Measurements from ENCODE around the gene CDK16.

The CDK16 gene

DNA sequence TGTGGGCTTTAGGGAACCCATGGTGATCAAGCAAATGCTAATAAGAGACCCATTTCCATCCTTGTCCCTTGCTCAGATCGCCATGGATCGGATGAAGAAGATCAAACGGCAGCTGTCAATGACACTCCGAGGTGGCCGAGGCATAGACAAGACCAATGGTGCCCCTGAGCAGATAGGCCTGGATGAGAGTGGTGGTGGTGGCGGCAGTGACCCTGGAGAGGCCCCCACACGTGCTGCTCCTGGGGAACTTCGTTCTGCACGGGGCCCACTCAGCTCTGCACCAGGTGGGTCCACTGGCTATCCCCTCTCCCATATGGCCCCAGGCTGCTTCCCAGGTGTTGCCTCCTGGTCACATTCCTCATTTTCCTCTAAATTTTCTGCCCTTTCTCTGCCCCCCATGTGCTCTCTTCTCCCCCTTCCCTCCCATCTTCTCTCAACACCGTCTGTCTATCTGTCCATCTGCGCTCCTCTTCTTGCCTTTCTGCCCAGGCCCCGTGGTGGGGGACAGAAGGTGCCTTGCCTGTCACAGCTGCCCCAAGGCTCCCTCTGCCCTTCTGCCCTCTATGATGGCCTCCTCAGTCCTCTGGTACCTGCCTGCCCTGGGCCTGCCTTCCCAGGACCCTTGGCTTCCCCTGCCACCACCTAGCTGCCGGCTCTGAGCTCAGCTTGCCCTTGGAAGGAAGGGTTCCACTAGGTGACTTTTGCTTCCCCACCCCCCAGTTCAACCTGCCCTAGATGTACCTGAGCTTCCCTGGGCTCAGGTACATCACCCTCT is 5.2 kb downstream of the CDK16 start:
- DNase-seq (no peak), ATAC-seq (no peak)
- H3K4me1 Mint-ChIP-seq = peaks cover 21% of the 10 kb centered on the region
- no peak overlapping the region for H3K27ac Mint-ChIP-seq
- no peaks in the 10 kb centered on the region for H3K27me3 Mint-ChIP-seq
- H3K36me3 Mint-ChIP-seq (ENCODE audit: low read depth) = peaks cover 30% of the 10 kb centered on the region
- H3K4me3 Mint-ChIP-seq = no peak overlapping the region
- no peaks in the 10 kb centered on the region for H3K9me3 Mint-ChIP-seq

DNA sequence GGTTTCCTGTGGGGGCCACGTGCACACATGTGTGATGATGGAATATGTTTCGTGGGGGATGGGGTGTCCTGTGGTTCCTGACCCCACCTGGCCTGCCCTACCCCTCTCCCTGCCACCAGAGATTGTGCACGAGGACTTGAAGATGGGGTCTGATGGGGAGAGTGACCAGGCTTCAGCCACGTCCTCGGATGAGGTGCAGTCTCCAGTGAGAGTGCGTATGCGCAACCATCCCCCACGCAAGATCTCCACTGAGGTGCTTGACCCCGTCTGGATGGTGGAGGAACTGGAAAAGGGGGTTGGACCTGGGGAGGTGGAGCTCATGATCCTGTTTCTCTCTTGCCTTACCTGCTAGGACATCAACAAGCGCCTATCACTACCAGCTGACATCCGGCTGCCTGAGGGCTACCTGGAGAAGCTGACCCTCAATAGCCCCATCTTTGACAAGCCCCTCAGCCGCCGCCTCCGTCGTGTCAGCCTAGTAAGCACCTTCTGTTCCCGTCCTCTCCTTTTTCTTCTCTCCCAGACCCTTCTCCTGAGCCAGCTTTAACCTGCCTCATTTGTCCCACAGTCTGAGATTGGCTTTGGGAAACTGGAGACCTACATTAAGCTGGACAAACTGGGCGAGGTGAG is 5.9 kb downstream of the CDK16 start:
- peaks cover 17% of the 10 kb centered on the region for H3K4me1 Mint-ChIP-seq
- no peaks in the 10 kb centered on the region for H3K27me3 Mint-ChIP-seq
- H3K36me3 Mint-ChIP-seq (ENCODE audit: low read depth) = peaks cover 33% of the 10 kb centered on the region
- H3K4me3 Mint-ChIP-seq = no peak overlapping the region
- no peaks in the 10 kb centered on the region for H3K9me3 Mint-ChIP-seq
- no peak overlapping the region for H3K27ac Mint-ChIP-seq
- no peak for DNase-seq
- no peak for ATAC-seq

DNA sequence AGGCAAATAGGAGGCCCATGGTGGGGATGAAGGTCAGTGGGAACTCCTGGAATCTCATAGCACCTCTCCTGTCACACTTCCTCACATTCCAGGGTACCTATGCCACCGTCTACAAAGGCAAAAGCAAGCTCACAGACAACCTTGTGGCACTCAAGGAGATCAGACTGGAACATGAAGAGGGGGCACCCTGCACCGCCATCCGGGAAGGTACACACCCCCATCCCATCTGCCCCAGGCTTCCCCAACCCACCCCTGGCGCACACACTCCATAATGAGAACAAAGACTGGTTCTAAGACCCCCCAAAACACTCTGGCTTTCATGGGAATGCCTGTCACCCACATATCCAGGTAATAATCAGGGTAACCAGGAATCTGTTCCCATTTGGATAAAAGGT is 6.4 kb downstream of the CDK16 start:
- peaks cover 12% of the 10 kb centered on the region for H3K4me1 Mint-ChIP-seq
- ATAC-seq (no peak), DNase-seq (no peak)
- H3K27me3 Mint-ChIP-seq = no peaks in the 10 kb centered on the region
- no peaks in the 10 kb centered on the region for H3K9me3 Mint-ChIP-seq
- no peak overlapping the region for H3K27ac Mint-ChIP-seq
- H3K36me3 Mint-ChIP-seq (ENCODE audit: low read depth) = peaks cover 30% of the 10 kb centered on the region
- H3K4me3 Mint-ChIP-seq = no peak overlapping the region

DNA sequence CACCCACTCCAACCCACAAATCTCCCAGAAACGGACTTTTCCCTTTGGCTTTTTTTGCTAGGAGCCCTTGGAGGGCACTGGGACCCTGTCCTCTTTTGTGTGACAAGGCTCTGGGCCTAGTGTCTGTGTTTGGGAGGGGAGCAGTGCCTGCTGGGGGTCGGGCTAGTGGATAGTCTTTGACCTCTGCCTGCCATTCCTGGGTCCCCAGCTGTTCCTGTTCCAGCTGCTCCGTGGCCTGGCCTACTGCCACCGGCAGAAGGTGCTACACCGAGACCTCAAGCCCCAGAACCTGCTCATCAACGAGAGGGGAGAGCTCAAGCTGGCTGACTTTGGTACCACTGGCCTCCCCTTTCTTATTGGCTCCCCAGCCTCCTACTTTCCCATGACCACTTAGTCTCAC is 7.6 kb downstream of the CDK16 start:
- Mint-ChIP-seq H3K4me3 (no peak overlapping the region), H3K27ac (no peak overlapping the region), H3K4me1 (peaks cover under 1% of the 10 kb centered on the region), H3K27me3 (no peaks in the 10 kb centered on the region), H3K9me3 (no peaks in the 10 kb centered on the region), H3K36me3 (ENCODE audit: low read depth) (peaks cover 26% of the 10 kb centered on the region)
- ATAC-seq = no peak
- no peak for DNase-seq

DNA sequence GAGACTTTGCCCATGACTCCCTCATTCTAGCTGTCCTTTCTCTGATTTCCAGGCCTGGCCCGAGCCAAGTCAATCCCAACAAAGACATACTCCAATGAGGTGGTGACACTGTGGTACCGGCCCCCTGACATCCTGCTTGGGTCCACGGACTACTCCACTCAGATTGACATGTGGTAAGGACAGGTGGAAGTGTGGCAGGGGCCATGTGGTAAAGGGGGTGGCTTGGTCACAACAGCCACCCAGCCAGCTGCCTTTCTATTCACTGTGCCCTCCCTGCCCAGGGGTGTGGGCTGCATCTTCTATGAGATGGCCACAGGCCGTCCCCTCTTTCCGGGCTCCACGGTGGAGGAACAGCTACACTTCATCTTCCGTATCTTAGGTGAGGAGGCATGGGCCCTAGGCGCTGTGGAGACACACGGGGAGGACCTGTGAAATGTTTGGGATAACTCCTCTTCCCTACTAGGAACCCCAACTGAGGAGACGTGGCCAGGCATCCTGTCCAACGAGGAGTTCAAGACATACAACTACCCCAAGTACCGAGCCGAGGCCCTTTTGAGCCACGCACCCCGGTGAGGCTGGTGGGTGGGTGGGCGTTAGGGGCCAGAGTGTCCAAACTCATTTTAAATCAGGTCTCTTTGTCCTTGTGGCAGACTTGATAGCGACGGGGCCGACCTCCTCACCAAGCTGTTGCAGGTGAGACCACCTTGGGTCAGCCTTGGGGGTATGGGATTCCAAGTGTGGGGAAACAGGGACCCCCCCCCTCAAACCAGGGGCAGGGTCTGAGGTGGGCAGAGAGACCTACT is 8.3 kb downstream of the CDK16 start:
- H3K36me3 Mint-ChIP-seq (ENCODE audit: low read depth) = peaks cover 26% of the 10 kb centered on the region

DNA sequence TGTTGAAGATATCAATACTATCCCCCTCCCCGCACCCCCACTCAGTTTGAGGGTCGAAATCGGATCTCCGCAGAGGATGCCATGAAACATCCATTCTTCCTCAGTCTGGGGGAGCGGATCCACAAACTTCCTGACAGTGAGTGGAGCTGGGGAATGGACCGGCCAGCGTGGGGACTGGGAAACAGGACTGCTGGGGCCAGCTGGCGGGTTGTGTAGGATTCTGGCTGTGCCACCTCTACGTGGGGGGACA is 8.8 kb downstream of the CDK16 start:
- no peaks in the 10 kb centered on the region for H3K9me3 Mint-ChIP-seq
- no peak overlapping the region for H3K27ac Mint-ChIP-seq
- peaks cover 23% of the 10 kb centered on the region for H3K36me3 Mint-ChIP-seq (ENCODE audit: low read depth)
- no peak overlapping the region for H3K4me3 Mint-ChIP-seq
- ATAC-seq (no peak), DNase-seq (no peak)
- no peaks in the 10 kb centered on the region for H3K27me3 Mint-ChIP-seq
- peaks cover 5% of the 10 kb centered on the region for H3K4me1 Mint-ChIP-seq

More for the DNA sequence above, 8.3 kb downstream of the CDK16 start:
- no peak overlapping the region for H3K4me3 Mint-ChIP-seq
- DNase-seq = no peak
- no peak overlapping the region for H3K27ac Mint-ChIP-seq
- no peaks in the 10 kb centered on the region for H3K27me3 Mint-ChIP-seq
- peaks cover 2% of the 10 kb centered on the region for H3K4me1 Mint-ChIP-seq
- no peaks in the 10 kb centered on the region for H3K9me3 Mint-ChIP-seq
- ATAC-seq = no peak

DNA sequence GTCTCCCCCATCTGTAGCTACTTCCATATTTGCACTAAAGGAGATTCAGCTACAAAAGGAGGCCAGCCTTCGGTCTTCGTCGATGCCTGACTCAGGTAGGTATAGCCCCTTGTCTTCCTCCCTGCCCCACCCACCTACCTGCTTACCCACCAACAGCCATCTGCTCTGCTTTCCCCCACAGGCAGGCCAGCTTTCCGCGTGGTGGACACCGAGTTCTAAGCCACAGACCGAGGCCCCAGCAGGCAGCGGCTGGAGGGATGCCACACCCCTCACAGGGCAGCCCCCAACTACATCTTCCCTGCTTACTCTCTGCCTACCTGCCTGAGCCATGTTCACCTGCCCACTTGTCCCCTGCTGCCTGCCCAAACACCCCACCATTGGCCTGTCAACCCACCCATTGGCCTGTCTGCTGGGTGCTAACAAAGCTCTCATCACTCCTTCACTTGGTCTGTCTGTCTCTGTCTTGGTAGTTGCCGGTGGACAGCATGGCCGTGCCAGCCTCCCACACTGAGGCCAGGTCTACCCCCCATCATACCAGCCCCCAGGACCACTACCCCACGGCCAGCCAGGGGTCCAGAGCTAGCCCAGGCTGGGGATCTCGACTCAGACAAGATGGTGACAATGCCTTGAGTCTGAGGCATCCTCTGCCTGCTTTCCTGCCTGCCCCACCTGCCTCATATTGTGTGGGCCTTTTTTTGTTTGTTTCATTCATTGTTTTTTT is 10.2 kb downstream of the CDK16 start:
- Mint-ChIP-seq H3K4me1 (peaks cover 7% of the 10 kb centered on the region), H3K36me3 (ENCODE audit: low read depth) (peaks cover 22% of the 10 kb centered on the region), H3K4me3 (no peak overlapping the region), H3K27ac (no peak overlapping the region), H3K27me3 (no peaks in the 10 kb centered on the region), H3K9me3 (no peaks in the 10 kb centered on the region)
- DNase-seq (no peak), ATAC-seq (no peak)

DNA sequence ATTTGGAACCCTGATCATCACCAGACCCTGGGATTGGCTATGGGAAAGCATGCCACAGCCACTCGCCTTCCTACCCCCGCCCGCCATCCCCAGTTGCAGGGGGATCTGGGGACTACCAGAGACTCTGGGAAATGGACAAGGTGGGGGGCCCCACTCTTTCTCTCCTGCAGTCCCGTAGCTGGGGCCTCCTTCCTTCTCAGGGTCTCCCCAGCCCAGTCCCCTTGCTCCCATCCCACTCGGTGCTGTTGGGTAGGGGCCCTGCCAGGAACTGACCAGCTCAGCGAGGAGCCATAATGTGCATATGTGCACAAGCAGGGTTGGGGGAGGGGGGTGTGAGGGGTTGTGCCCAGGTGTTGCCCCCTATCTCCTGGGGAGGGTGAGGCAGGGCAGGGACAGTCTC is 10.9 kb downstream of the CDK16 start:
- no peaks in the 10 kb centered on the region for H3K9me3 Mint-ChIP-seq
- no peak overlapping the region for H3K4me3 Mint-ChIP-seq
- no peaks in the 10 kb centered on the region for H3K27me3 Mint-ChIP-seq
- H3K36me3 Mint-ChIP-seq (ENCODE audit: low read depth) = peaks cover 21% of the 10 kb centered on the region
- DNase-seq (no peak), ATAC-seq (no peak)
- peaks cover 7% of the 10 kb centered on the region for H3K4me1 Mint-ChIP-seq
- H3K27ac Mint-ChIP-seq = no peak overlapping the region

DNA sequence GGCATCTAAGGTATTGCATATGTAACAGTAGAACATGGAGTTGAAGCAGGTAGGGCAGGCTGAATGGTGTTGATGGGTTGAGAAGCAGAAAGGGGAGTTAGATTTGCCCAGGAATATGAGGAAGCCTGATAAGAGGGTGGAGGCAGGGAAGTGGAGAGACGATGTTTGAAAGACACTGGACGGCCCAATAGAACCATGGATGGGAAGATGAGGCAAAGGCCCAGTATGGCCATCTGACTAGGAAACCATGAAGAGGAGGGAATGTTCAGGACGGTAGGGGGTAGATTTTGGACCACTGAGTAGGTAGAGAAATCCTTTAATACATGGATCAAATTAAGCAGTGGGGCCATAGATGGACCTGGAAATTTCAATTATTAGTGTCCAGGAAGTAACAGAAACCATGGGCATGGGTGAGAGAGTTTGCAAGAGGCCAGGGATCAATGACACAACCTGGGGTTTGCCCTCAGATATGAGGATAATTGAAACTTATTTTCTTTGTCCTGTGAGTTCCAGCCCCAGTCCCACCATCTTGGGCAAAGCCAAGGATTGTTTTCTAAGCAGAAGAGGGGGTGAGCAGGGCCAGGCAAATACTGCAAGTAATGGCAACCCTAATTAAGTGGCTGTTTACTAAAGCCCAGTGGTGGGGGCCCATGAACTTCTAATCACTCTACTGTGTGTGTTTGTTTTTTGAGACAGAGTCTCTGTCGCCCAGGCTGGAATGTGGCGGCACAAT is 11.8 kb downstream of the CDK16 start:
- Mint-ChIP-seq H3K4me3 (no peak overlapping the region), H3K36me3 (ENCODE audit: low read depth) (peaks cover 18% of the 10 kb centered on the region), H3K27ac (no peak overlapping the region), H3K27me3 (no peaks in the 10 kb centered on the region), H3K4me1 (peaks cover 11% of the 10 kb centered on the region), H3K9me3 (no peaks in the 10 kb centered on the region)
- ATAC-seq (no peak), DNase-seq (no peak)

DNA sequence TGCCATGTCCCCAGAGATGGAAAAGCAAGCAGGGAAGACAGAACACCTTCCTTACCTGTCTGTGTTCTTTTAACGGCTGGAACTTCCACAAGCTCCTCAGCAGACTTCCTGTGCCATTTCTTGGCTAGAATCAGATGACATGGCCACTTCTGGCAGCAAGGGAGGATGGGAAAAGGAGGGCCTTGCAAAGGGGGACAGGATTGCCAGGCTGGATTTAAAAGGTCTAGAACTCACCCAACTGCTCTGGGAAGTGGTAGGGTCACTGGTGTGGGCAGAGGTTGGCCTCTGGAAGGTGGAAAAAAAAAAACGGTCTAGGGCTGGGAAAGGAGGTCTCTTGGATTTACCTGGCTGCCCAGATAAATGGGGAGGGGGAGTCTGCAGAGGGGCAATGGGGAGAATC is 12.7 kb downstream of the CDK16 start:
- Mint-ChIP-seq H3K9me3 (no peaks in the 10 kb centered on the region), H3K4me1 (peaks cover 20% of the 10 kb centered on the region), H3K4me3 (no peak overlapping the region), H3K27me3 (no peaks in the 10 kb centered on the region), H3K27ac (no peak overlapping the region), H3K36me3 (ENCODE audit: low read depth) (peaks cover 14% of the 10 kb centered on the region)
- ATAC-seq = no peak
- DNase-seq = no peak

DNA sequence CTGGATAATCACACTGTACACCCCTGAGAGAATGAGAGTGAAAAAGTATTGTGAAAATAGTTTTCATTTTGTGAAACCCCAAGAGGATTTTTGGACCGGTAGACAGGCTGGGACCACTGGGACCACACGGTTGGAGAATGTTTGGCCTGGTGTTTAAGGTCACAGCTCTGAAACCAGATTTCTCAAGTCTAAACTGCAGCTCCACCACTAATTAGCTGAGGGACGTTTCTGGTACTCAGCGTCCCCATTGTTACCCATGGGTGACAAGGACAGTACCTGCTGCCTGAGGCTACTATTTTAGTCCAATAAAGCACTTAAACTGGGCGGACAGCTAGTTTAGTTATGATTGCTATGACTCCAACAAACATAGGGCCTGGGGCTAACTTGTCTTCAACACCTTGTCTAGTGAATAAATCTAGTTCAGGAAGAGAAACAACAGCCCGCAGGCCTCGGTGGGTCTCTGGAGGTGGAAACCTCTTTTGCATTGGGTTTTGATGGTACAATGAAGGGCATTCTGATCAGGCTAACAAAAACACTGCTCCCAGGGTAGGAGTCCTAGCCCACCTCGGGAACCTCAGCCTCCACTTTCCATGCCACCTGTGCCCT is 13.8 kb downstream of the CDK16 start:
- DNase-seq (no peak), ATAC-seq (no peak)
- Mint-ChIP-seq H3K27me3 (no peaks in the 10 kb centered on the region), H3K36me3 (ENCODE audit: low read depth) (peaks cover 9% of the 10 kb centered on the region), H3K27ac (peak overlapping the region; percentile 91), H3K4me1 (peaks cover 29% of the 10 kb centered on the region), H3K9me3 (no peaks in the 10 kb centered on the region), H3K4me3 (peak overlapping the region; percentile 87)

DNA sequence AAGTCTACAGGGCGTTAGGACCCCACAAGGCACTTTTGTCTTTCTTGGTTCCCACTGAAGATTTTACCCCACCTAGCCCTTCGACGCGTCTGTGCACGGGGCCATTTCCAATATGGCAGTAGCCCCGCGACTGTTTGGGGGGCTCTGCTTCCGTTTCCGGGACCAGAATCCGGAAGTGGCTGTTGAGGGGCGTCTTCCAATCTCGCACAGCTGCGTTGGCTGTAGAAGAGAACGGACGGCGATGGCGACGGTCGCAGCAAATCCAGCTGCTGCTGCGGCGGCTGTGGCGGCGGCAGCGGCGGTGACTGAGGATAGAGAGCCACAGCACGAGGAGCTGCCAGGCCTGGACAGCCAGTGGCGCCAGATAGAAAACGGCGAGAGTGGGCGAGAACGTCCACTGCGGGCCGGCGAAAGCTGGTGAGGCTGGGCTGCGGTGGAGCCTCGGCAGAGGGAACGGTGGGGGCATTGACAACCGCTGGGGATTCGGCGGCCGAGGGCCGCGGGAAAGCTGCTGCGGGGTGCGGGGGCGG is 14.4 kb downstream of the CDK16 start, which contains the start of gene USP11:
Gene USP11 (plus strand): TSS at position 207 of the 530 bp plus-strand sequence. CDS start 35 bp downstream, at position 242.
- peak within 1 kb of the TSS; percentile 91 for H3K27ac Mint-ChIP-seq
- H3K9me3 Mint-ChIP-seq = no peaks in the 10 kb centered on the region
- ATAC-seq (peak; percentile 59), DNase-seq (peak; percentile 52)
- no peaks in the 10 kb centered on the region for H3K27me3 Mint-ChIP-seq
- peaks cover 32% of the 10 kb centered on the region for H3K4me1 Mint-ChIP-seq
- H3K36me3 Mint-ChIP-seq (ENCODE audit: low read depth) = peaks cover 9% of the 10 kb centered on the region
- peak within 1 kb of the TSS; percentile 87 for H3K4me3 Mint-ChIP-seq

DNA sequence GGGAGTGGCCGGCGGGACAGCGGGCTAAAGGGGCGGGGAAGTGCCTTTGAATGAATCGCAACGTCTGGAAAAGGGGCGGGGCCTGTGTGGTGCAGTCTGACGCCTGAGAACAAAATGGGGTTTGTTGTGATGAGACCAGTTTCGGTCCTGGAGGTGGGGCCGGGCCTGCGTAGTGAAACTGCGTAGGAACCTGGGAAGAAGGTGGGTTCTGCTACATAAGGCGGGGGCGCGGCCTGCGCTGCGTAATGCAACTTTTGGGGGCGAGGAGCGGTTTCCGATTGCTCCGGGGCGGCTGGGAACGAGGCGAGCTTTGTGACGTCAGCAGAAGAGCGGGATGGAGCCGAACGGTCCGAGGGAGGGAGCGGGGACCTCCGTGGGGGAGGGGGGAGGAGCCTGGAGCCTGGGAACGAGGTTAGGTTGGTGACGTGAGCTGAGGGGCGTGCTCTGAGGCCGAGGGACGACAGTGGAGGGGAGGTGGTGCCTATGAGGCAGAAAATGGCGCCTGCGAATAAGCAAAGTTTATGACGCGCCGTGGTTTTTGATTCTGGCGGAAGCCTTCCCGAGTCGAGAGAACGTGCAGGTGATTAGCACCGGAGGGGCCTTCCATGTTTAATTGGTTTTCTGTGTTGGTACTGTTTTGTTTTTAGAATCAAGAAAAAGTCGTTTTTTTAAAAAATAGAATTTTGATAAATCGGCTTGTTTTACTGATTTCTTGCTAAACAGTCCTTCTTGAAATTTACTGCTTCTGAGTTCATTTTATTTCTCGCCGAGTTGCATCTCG is 15.0 kb downstream of the CDK16 start:
- ATAC-seq = peak; percentile 92
- H3K27me3 Mint-ChIP-seq = no peaks in the 10 kb centered on the region
- peak; percentile 88 for DNase-seq
- H3K4me1 Mint-ChIP-seq = peaks cover 32% of the 10 kb centered on the region
- peak overlapping the region; percentile 87 for H3K4me3 Mint-ChIP-seq
- H3K36me3 Mint-ChIP-seq (ENCODE audit: low read depth) = peaks cover 5% of the 10 kb centered on the region
- peak overlapping the region; percentile 91 for H3K27ac Mint-ChIP-seq
- no peaks in the 10 kb centered on the region for H3K9me3 Mint-ChIP-seq
